HuH-7 (cell line): ENCODE measurements around the gene ZNF148.

Experiments
- DNase-seq: peaks from one replicate; pipeline ENCODE4 v3.0.0; 2011; ENCODE audit warnings: low spot score

ZNF148 gene

DNA sequence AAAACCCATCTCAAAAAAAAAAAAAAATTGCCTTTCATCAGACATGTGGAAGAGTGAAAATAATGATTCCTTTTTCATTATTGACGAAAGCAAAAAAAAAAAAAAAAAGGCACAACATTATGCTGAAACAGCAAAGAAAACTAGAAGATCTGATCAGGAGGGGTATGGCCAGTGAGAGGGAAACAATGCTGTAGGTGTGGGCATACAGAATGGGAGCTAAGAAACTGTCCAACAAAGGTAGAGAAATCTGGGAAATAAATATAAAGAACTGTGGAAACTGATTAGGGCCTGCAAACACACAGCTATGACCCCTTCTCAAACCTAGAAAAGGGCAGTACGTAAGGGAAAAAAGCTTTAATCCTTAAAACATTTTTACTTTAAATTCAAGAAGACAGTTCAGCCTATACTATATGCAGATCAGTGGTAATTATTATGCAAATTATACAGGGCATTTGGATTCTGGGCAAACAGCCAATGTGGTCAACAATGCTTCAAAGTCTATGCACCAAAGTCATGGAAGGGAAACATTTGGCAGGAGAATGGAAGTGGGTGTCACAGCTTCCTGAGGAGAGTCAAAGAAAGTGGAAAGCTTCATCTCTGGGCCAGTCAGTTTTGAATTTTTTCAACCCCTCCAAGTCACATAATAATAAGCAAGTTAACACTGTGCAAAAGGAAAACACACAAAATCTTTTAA lies 94.3 kb downstream of the ZNF148 start:
- DNase-seq: no peak

DNA sequence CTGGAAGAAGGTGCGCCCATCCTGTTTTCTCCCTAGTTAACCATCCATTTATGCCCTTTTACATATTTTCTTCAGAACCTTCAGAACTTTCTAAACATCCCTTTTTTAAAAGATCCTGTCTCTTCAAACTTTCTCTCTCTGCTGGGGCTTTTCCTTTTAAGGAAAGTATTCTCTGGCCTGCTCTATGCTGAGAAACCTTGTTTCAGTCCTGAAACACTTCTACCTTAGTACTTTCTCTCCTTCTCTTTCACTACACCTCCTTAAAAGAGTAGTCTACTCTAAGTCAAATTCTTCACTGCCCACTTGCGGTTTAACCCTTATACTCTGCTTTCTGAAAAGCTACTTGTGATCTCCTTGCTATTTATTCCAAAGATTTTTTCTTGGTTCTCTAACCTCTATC lies 97.0 kb downstream of the ZNF148 start:
- no peak for DNase-seq

DNA sequence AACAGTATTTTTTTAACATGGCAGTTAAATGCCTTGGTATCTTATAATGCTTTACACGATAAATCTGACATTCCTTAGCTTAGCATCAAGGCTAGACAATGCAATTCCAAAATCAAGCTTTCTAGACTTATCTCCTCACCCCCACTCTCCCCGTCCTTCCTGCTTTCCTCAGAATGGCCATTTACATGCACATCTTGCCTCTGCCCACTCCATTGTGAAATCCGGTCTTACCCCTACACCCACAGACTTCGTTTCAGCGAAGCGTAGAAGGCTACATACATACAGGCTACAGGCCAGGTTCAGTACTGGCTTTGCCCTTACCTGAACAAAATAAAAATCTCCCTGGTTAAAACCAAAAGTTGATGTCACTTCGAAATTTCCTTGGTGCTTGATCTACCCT lies 104.0 kb downstream of the ZNF148 start:
- DNase-seq: no peak

DNA sequence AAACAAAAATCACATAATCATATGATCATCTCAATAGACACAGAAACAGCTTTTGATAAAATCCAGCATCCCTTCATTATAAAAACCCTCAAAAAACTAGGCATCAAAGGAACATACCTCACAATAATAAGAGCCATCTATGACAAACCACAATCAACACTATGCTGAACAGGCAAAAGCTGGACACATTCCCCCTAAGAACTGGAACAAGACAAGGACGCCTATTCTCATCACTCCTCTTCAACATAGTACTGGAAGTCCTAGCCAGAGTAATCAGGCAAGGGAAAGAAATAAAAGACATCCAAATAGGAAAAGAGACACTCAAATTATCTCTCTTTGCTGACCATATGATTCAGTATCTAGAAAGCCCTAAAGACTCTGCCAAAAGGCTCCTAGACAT lies 107.7 kb downstream of the ZNF148 start:
- DNase-seq: no peak

DNA sequence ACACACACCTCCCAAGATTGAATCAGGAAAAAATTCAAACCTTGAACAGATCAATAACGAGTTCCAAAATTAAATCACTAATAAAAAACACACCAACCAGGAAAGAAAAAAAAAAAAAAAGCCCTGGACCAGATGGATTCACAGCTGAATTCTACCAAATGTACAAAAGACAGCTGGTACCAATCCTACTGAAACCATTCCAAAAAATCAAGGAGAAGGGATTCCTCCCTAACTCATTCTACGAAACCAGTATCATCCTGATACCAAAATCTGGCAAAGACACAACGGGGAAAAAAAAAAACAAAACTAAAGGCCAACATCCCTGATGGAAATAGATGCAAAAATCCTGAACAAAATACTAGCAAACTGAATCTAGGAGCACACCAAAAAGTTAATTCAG lies 108.2 kb downstream of the ZNF148 start:
- no peak for DNase-seq

DNA sequence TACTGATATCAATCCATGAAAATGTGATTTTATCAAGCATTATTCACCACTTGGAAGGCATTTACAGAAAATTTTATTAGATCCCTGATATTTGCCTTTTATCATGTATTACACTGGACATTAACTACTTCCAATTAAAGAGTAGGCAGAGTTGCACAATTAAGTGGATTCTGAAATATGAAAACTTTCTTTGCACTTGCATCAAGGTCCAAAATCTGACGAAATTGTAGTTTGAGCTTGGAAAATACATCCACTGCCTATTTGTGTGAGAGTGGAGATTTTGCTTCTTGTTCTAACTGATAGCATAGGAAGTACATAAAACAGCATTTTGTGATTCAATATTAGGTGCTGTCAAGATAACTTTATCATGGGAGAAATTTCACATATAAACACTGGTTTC lies 113.0 kb downstream of the ZNF148 start:
- no peak for DNase-seq

DNA sequence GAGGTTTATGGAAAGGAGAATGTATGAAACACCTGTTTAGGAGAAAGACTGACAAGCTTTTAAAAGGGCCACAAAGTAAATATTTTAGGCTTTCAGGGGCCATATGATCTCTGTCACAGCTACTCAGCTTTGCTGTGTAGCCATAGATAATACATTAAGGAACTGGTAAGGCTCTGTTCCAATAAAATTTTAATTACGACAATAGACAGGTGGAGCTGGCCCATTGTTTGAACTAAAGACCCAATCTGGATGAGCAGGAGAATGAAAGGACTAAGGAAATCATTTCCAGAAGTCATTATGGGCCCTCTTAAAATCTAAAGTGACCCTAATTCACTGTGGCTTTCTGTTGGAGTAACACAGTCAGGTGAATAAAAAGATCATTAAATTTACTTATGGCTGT lies 114.1 kb downstream of the ZNF148 start:
- no peak for DNase-seq

DNA sequence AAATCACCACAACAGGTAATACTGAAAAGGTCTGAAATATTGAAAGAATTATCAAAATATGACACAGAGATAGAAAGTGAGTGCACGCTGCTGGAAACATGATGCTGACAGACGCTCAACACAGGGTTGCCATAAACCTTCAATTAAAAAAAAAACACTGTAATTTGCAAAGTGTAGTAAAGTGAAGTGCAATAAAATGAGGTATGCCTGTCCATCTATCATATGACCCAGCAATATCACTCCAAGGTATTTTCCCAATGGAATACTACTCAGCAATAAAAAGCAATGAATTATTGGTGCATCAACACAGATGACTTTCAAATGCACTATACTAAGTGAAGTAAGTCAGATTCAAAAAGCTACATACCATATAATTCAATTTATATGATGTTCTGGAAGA lies 115.0 kb downstream of the ZNF148 start:
- DNase-seq: no peak

DNA sequence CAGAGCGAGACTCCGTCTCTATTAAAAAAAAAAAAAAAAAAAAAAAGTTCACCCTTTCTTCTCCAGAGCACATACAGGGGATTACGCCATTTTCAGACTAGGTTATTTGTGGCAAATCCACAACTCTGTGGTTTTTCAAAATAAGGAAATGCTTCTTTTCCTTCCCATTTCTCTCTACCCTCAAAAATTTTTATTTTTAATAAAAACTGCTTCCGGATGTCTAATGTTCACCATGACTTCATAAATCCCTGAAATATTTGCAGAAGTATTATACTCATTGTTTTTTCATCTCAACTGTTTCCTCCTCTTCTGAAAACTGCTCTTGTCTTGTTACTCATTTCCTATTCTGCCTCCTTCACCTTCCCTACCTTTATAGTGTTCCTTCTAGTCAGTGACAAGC lies 117.6 kb downstream of the ZNF148 start:
- no peak for DNase-seq

DNA sequence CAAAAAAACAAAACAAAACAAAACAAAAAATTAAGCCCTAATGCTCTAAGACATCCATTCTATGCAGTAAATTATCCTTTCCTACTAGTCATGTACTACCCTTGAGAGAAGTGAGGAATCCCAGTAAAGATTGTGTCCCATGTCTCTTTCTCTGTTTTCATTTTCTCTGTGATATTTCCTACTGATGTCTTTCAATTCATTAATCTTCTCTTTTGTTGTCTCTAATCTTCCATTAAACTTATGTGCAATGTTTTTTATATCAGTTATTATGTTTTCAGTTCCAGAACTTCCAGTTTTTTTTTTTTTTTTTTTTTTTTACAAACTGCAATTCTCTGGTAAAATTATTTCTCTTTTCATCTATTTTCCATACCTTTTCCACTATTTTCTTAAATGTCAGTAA lies 118.5 kb downstream of the ZNF148 start:
- no peak for DNase-seq

DNA sequence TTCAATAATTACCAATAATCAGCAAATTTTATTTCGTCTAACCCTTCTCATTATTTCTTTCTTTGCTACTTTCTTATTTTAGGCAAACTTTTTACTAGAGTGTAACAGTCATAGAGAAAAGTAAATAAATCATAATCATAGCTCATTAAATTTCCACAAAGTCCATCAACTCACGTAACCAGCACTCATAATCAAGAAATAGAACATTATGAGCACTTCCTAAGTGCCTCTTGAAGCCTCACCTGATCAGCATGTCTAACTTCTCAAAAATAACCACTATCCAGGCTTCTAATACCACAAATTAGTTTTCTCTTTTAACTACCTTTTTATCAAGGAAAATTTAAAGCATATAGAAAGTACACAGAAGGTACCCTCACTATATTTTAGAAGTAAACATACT lies 124.2 kb downstream of the ZNF148 start:
- DNase-seq: no peak

DNA sequence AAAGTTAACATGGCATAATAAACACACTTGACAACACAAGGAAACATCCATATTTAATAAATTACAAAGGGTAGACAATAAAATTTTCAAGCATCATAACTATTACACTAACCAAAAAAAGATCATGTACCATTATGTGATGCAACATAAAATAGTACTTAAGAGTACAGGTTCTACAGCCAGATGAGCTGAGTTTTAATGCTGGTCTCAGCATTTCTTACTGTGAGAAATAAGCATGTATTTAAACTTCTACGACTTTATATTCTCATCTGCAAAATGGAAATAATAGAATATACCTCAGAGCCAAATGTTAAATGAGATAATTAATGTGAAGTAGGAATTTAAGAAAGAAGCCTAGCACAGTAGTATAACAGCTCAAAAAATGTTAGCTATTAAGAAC lies 128.9 kb downstream of the ZNF148 start:
- DNase-seq: no peak

DNA sequence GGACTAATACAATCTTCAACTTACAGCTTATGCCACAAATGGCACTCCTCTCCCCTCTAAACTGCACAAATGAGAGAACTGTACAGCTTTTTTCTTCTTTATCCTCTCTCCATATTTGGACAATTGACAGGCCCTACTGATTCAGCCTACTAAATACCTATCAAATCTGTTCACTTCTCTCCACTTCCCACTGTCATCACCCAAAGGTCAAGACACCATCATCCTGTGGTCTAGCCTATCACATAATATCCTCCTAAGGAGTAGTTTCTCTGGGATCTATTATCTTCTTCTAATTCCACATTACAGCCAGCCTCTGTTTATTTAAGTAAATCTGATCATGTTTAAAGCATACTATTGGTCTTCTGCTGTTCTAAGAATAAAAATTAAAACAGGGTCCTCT lies 129.6 kb downstream of the ZNF148 start:
- no peak for DNase-seq

DNA sequence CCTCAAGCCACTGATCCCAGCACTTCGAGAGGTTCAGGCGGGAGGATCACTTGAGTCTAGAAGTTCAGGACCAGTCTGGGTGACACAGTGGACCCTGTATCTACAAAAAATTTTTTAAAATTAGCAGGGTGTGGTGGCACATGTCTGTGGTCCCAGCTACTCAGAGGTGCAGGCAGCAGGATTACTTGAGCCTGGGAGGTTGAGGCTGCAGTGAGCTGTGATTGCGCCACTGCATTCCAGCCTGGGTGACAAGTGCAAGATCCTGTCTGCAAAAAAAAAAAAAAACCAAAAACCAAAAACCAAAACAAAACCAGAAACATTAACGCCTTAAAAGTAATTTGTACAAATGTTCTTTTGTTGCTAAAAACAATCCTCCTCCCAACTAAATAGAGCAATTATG lies 134.6 kb downstream of the ZNF148 start:
- DNase-seq: no peak

DNA sequence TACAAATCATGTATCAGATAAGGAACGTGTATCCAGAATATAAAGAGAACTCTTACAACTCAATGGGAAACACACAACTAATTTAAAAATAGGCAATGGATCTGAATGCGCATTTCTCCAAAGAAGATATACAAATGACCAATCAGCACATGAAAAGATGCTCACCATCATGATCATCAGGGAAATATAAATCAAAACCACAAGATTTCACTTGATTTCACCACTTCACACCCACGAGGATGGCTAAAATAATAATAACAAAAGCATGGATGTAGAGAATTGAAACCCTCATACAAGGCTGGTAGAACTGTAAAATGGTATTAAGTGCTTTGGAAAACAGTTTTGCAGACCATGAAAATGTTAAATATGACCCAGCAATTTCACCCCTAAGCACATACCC lies 135.9 kb downstream of the ZNF148 start:
- no peak for DNase-seq

DNA sequence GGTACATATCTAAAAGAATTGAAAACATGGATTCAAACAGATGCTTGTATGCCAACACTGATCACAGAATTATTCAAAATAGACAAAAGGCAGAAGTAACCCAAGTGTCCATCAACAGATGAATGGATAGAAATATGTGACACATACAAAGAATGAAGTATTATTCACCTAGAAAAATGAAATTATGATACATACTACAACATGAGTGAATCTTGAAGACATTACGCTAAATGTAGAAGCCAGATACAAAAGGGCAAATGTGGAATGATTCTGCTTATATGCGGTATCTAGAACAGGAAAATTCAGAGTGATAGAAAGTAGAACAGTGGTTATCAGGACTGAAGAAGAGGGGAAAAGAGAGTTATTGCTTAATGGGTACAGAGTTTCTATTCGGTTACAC lies 136.4 kb downstream of the ZNF148 start:
- no peak for DNase-seq

DNA sequence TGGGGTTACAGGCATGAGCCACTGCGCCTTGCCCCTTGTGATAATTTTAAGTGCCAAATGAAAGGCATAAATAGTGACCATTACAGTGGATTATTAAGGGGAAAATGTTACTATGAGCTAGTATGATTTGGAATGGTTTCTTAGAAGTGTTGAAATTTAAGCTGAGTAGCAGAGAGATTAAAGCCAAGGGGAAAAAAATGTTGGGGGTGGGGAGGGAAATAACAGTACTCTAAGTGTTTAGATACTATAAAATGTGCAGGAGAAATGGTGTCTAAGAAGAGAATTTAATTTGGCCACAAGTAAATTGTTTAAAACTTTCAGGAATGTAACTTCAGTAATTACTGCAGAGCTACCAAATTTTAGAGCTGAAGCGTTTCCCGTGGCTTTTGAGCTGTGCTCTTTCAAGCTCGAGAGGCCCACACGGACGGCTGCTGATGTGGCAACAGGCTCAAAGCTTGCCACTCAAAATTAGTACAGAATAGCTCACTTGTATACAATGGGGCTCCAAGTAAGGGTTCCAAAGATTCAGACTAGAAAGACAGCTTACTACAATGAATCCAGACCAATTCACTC lies 138.7 kb downstream of the ZNF148 start:
- no peak for DNase-seq

DNA sequence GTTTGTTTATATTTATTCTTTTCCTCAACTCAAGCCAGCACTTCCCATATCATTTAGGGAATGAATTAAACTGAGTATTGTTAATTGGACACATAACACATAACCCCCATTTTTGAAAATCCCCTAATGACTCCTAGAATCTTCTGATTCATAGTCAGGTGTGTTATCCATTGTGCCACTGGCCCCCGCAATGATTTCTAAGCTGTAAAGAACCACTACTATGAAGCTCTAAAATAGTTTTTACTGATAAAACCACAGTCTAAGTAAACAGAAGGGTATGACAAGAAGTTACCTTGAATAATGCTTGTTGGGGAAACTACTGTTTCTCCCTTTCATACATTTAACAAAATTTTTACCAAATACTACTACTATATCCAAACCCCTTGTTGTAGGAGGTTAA lies 140.3 kb downstream of the ZNF148 start:
- no peak for DNase-seq

DNA sequence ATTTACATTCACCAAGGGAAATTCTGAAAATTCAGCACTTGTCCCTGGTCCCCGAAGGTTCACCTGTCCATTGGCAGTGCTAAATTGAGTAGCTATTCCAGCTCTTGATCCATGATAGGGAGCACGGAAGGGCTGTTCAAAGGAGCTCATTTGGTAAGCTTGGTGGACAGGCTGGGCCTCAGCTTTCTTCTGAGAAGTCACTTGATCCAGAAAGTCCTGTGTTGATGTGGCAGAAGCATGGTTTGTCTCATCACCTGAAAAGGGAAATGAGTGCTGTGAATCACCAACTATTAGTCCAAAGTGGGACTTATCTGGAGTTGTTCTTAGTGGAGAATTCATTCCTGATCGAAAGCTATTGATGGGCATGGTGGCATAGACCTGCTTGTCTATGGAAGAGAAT lies 142.7 kb downstream of the ZNF148 start:
- DNase-seq: no peak

DNA sequence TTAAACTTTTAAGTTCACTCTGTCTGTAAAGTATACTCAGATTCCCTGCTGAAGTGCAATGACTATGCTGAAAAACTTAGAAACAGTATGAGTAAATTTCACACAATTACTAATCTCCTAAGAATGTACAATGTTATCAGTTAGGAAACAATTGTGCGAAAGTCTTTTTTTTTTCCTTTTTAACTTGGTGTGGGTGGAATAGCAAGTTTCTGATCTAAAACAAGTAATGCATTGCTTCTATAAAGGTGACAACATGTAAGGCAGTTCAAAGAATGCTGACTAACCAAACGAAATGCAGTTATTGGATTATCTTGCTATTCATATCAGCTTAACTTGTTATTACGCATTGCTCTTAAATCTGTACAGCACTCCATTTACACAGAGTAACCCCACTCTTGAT lies 143.2 kb downstream of the ZNF148 start:
- no peak for DNase-seq

DNA sequence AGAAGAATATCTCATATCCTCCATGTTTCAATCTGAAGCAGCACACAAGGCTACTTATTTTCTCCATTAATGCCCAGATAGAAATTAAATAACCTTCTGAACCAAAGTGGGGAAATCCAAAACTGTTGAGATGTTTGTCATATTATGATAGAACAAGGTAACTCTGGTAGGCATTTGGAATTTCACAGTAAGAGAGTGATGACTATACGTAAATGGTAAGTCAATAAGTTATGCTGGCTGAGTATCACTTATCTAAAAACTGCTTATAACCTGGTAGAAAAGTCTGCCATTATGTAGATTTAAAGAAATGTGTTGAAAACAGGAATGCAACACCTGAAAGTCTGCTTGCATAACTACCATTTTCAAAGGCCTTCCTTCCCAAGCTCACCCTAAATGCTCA lies 145.4 kb downstream of the ZNF148 start:
- no peak for DNase-seq

DNA sequence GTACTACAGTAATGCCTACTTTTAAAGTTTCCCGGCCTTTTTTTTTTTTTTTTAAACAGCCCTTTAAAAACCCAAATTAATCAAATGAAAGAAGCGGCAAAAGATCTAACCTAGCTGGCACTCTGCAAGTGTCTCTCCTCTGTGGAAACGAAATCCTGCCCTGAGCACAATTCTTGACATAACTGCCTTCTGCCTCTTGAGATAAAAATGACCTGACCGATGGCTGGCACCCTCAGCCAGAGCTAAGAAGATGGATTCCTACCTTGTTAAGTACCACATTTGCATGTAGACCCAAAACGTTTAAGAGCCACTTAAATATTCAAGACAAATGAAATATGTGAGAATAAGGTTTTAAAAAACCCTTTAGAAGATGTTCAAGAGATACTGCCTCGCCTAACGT lies 146.0 kb downstream of the ZNF148 start:
- DNase-seq: no peak

DNA sequence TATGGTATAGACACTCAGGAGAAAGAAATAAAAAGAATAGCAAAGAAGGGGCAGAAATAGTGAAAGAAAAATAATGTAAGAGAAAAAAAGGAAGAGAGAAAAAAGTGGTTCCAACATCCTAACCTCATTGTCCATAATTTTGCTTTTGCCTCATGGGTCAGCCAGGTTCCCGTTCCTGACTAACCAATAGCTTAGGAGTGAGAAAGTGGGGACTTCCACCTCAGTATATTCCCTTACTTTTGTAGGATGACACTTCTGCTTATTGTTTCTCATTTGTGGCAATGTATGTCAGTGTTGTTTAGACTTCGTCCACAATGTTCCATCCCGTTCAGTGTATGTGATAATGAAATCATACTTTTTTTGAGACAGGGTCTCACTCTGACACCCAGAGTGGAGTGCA lies 153.3 kb downstream of the ZNF148 start:
- no peak for DNase-seq

DNA sequence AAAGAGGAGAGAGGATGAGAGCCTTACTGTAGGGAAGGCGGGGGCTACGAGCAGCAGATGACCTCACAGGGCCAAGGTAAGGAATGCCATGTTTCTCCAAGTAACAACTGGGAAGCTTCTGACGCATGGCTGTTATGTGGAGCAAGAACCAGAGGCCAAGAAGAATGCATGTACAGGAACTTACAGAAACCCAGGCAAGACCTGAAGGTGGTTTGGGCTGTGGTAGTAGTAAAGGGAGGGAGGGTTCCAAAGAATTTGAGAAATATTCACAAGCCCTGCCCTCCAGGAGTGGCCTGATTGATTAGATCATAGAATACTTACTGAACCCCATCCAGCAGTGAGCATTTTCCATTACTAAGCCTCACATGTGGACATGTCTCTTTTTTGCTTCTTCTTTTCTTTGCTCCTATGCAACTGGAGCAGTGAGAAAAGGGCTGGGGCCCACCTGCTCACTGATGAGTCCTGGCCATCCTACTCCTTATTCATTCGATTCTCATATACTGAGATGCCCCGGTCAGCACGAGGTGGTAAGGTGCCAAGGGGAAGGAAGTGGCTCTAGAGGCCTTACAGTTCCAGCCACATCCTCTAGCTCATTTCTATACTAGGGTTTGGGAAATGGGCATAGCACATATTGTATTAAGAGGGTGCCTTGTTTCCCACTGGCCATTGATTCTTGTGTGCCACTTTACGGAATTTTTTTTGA lies 154.2 kb downstream of the ZNF148 start:
- no peak for DNase-seq
